ENCODE results near the gene TAF15.

DNA sequence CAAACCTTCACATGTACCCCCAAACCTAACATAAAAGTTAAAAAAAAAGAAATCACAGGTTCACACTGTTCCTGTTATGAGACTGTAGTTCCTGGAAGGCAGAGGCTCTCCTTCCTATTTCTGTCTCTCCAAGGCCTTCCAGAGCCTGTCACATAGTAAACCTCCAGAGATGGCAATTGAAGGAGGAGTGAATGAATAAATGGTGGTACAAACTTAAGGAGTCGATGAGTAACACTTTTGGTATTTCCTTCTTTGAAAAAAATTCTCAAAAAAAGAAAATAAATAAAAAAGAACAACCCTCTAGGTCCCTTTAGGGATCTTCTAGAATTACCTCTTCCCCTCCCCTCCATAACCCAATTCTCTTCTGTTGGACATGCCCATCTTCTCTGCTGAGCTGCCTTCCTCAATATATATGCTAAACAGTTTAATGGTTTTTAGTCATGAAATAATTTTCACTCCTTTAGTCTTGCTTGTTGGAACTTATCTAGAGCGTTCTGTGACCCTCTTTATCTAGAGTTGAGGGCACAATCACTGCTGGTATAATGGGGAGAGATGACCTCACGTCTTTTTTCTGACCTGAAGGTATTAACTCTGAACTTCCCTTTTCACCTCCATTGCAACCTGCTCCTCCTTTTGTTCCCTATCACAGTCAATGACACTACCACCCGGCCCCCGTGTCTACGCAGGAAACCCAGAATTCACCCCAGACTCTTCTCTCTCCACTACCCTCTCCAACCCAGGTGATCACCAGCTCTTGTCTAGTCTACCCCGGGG is 1.7 kb upstream of the TAF15 start:
- TF ChIP-seq, protein P1, sequence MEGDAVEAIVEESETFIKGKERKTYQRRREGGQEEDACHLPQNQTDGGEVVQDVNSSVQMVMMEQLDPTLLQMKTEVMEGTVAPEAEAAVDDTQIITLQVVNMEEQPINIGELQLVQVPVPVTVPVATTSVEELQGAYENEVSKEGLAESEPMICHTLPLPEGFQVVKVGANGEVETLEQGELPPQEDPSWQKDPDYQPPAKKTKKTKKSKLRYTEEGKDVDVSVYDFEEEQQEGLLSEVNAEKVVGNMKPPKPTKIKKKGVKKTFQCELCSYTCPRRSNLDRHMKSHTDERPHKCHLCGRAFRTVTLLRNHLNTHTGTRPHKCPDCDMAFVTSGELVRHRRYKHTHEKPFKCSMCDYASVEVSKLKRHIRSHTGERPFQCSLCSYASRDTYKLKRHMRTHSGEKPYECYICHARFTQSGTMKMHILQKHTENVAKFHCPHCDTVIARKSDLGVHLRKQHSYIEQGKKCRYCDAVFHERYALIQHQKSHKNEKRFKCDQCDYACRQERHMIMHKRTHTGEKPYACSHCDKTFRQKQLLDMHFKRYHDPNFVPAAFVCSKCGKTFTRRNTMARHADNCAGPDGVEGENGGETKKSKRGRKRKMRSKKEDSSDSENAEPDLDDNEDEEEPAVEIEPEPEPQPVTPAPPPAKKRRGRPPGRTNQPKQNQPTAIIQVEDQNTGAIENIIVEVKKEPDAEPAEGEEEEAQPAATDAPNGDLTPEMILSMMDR (conservative IDR thresholded peaks at IDR 0.05; ENCODE audit: low read depth, low read length): no peak
- TF ChIP-seq EZH2 (IDR thresholded peaks at IDR 0.05; ENCODE audit: low read length, unreplicated experiment): no peak
